Peyer's patch (tissue), 4 donors: ENCODE measurements around the gene SLC35D2.

ENCODE experiments used
- POLR2A ChIP-seq, 2 donors: fragments of 450-650 bp; IDR thresholded peaks; one replicate each; pipeline ENCODE4 v1.5.1; 2017; ENCODE audit warnings: antibody characterized with exemption in 2 of 2, mild to moderate bottlenecking in 2 of 2, moderate library complexity in 2 of 2
- TF ChIP-seq, protein P1 (sequence below), 6 experiments: fragments of 450-650 bp in 4 of 6; fragments of 200-600 bp in 2 of 6; sonication (generic) in 1 of 6; IDR thresholded peaks; one replicate each; pipeline ENCODE4 v1.5.1; 2017 to 2019; ENCODE audit warnings: antibody characterized with exemption in 6 of 6, mild to moderate bottlenecking in 3 of 6, moderate library complexity in 1 of 6

DNA sequence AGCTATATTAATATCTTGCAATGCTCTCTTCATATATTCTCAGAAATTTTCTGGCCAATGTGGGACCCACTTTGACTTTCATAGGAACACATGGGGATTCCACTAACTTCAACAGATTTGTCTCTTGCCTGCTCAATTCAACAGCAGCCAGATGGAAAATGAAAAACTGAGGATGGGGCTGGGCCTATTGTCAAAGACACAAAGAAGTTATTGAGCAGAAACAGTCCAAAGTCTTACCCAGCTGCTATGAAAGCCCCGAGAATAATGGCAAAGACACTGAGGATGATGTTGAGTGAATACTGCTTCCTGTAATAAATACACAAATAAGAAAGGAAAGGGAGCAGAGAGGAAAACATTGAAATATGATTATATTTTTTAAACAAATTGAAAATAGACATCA lies 32.6 kb downstream of the SLC35D2 start:
- TF ChIP-seq, protein P1, sequence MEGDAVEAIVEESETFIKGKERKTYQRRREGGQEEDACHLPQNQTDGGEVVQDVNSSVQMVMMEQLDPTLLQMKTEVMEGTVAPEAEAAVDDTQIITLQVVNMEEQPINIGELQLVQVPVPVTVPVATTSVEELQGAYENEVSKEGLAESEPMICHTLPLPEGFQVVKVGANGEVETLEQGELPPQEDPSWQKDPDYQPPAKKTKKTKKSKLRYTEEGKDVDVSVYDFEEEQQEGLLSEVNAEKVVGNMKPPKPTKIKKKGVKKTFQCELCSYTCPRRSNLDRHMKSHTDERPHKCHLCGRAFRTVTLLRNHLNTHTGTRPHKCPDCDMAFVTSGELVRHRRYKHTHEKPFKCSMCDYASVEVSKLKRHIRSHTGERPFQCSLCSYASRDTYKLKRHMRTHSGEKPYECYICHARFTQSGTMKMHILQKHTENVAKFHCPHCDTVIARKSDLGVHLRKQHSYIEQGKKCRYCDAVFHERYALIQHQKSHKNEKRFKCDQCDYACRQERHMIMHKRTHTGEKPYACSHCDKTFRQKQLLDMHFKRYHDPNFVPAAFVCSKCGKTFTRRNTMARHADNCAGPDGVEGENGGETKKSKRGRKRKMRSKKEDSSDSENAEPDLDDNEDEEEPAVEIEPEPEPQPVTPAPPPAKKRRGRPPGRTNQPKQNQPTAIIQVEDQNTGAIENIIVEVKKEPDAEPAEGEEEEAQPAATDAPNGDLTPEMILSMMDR (IDR thresholded peaks at IDR 0.05): no peak
- no peak for TF ChIP-seq POLR2A (IDR thresholded peaks at IDR 0.05)
